Kidney (tissue), 14 donors: ENCODE data around the gene WRNIP1. TPM values are rescaled to one million over a fixed set of nuclear protein-coding genes. Genes with fewer than 3 reads are reported as not detected.
A peak's percentile ranks its signal among the peaks of the same experiment; 100 is the strongest.

Experiments used
- DNase-seq, 5 donors: peaks; one replicate each; pipeline ENCODE4 v3.0.0-alpha.2; 2013 to 2020
- FAIRE-seq: peaks from 2 replicates; lab custom pipeline; 2012; peaks lifted over from hg19 to GRCh38; lab: Jason Lieb, UNC
- H3K27ac ChIP-seq, 2 donors: one replicate each; pipeline ENCODE4 v1.7.0; 2013; ENCODE audit warnings: low read depth in 2 of 2, low read length in 2 of 2, inconsistent platforms in 1 of 2
- H3K27me3 ChIP-seq: one replicate; pipeline ENCODE4 v1.7.1; 2013; ENCODE audit warnings: low read length, inconsistent platforms; ENCODE audit not compliant: control insufficient read depth, insufficient read depth
- H3K36me3 ChIP-seq, 3 donors: one replicate each; pipeline versions ENCODE4 v1.7.0 to v1.7.1; 2013; ENCODE audit warnings: low read length in 3 of 3, control low read depth in 1 of 3, inconsistent platforms in 1 of 3; ENCODE audit not compliant: insufficient read depth in 3 of 3, control insufficient read depth in 2 of 3
- H3K4me1 ChIP-seq, 3 donors: one replicate each; pipeline versions ENCODE4 v1.7.0 to v1.7.1; 2013; ENCODE audit warnings: low read length in 3 of 3, inconsistent platforms in 1 of 3, low read depth in 1 of 3; ENCODE audit not compliant: control insufficient read depth in 2 of 3, insufficient read depth in 2 of 3
- H3K4me3 ChIP-seq, 3 donors: one replicate each; pipeline versions ENCODE4 v1.7.0 to v1.8.1; 2013; ENCODE audit warnings: low read length in 3 of 3, control low read depth in 1 of 3, inconsistent platforms in 1 of 3
- H3K9ac ChIP-seq, 3 donors: one replicate each; pipeline versions ENCODE4 v1.7.0 to v1.7.1; 2013; ENCODE audit warnings: low read length in 3 of 3, control low read depth in 1 of 3, inconsistent platforms in 1 of 3
- H3K9me3 ChIP-seq, 3 donors: one replicate each; pipeline versions ENCODE4 v1.7.0 to v1.7.1; 2013; ENCODE audit warnings: low read length in 3 of 3, control low read depth in 1 of 3, inconsistent platforms in 1 of 3; ENCODE audit not compliant: control insufficient read depth in 2 of 3, insufficient read depth in 1 of 3
- CTCF ChIP-seq: IDR thresholded peaks from 3 replicates; pipeline ENCODE4 v1.5.1; 2012; ENCODE audit warnings: mild to moderate bottlenecking, moderate library complexity, borderline replicate concordance; ENCODE audit not compliant: insufficient read depth; ENCODE audit errors: extremely low read depth
- intact Hi-C: fragments of 100-400 bp; cut with DNase I; formaldehyde crosslinking; loops from one replicate; pipeline ENCODE4 v1.11.1; 2022
- polyA plus RNA-seq: library from polyadenylated mRNA; stranded (reverse); fragments of 350-450 nt; fragmentation: Illumina TruSeq; extraction: RNeasy Lipid Tissue Mini Kit (QIAGEN cat#74804); gene quantifications from one replicate; pipeline ENCODE4 v1.2.3, GENCODE V29; 2014; ENCODE audit warnings: low read depth, low replicate concordance; ENCODE audit not compliant: insufficient read depth
- total RNA-seq: library from RNA; stranded (reverse); fragmentation: NEBNext Ultra II Directional; extraction: Animal tissue kit (Norgen Biotek cat#: 25700); gene quantifications from one replicate; pipeline ENCODE4 v1.2.1, GENCODE V29; 2021
- donor health status: control.
- donor health status: control.
- donor health status: control.
- donor health status: control.
- donor health status: control.
- donor health status: DM: yes; HTN: yes; CAD: no.
- donor health status: Normal renal cell carcinoma (clear cell type).

The WRNIP1 gene
- total and polyA plus RNA-seq, 2 donors from 2014 or later = 38.0 to 46.3 TPM

DNA sequence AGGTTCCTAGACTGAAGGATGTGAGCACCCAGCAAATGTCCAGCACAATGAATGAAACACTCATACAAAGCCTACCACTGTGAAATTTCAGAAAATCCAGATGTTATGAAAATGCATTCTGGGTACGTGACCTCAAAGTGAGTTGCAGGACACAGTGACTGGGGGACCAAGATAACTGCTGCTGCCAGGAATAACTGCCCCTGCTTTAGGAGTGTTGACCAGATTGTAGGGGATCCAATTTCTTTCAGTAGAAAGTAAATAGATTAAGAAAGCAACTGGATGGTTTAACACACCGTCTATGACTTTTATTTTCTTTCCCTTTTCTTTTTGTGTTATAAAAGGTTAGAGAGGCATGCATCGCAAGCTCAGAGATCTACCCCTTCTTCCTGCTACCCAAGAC is 44.0 kb upstream of the WRNIP1 start:
- Histone ChIP-seq H3K4me1 (peaks cover 0 to 11% (median 4%) of the 10 kb centered on the region in 3 donors), H3K27ac (no peak overlapping the region), H3K4me3 (no peak overlapping the region), H3K9me3 (no peaks in the 10 kb centered on the region), H3K9ac (no peak overlapping the region), H3K36me3 (no peaks in the 10 kb centered on the region), H3K27me3 (no peaks in the 10 kb centered on the region)
- no peak for FAIRE-seq
- intact Hi-C loops = no loop called here
- DNase-seq = no peak
- TF ChIP-seq CTCF = no peak

GRCh38 chr6:2725364-2725988 is 39.7 kb upstream of the WRNIP1 start:
- TF ChIP-seq CTCF = no peak
- no peak for DNase-seq
- H3K4me1 ChIP-seq = no peaks in the 10 kb centered on the region
- no peak overlapping the region for H3K27ac ChIP-seq
- intact Hi-C loops = no loop called here
- no peaks in the 10 kb centered on the region for H3K9me3 ChIP-seq
- FAIRE-seq = no peak
- H3K4me3 ChIP-seq = no peak overlapping the region
- H3K27me3 ChIP-seq = no peaks in the 10 kb centered on the region
- no peak overlapping the region for H3K9ac ChIP-seq
- no peaks in the 10 kb centered on the region for H3K36me3 ChIP-seq

DNA sequence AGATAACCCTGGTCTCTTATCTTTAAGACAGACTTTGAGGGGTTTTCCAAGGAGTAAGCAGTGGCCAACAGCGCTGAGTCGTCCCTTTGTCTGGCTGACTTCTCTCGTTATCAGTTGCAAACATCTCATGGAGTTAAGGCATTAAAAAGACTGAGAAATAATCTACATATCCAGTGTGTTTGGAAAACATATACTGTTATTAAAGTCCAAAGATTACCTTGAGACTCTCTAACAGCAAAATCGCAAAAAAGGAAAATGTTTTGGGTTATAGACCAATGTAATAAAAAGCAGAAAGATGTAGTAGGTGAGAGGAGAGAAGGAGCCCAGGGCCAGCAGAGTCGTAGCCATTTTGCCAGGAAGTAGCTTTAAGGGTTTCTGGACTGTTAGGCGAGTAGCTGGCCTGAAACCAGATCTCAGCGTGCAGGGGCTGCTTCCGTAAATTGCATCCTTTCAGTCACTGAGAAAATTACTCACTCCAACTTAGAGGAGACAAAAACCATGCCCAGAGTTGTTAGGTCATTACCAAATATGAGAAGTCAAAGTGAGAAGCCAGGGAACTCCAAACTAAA is 39.1 kb upstream of the WRNIP1 start:
- TF ChIP-seq CTCF = no peak
- Histone ChIP-seq H3K4me1 (peaks cover 0 to 2% (median 0%) of the 10 kb centered on the region in 3 donors), H3K36me3 (no peaks in the 10 kb centered on the region), H3K9me3 (no peaks in the 10 kb centered on the region), H3K4me3 (no peak overlapping the region), H3K27ac (no peak overlapping the region), H3K27me3 (no peaks in the 10 kb centered on the region), H3K9ac (no peak overlapping the region)
- no peak for FAIRE-seq
- peak in 2 of 5 donors; percentile 51 to 60 for DNase-seq
- intact Hi-C loops = no loop called here

GRCh38 chr6:2729921-2730320 is 35.3 kb upstream of the WRNIP1 start:
- no peak for DNase-seq
- no peak for TF ChIP-seq CTCF
- Histone ChIP-seq H3K27me3 (no peaks in the 10 kb centered on the region), H3K9ac (no peak overlapping the region), H3K4me1 (peaks cover 2 to 12% (median 8%) of the 10 kb centered on the region in 3 donors), H3K36me3 (no peaks in the 10 kb centered on the region), H3K4me3 (no peak overlapping the region), H3K9me3 (no peaks in the 10 kb centered on the region), H3K27ac (no peak overlapping the region)
- intact Hi-C loops = no loop called here
- no peak for FAIRE-seq
